ENCODE data around the gene ADGRB2.

DNA sequence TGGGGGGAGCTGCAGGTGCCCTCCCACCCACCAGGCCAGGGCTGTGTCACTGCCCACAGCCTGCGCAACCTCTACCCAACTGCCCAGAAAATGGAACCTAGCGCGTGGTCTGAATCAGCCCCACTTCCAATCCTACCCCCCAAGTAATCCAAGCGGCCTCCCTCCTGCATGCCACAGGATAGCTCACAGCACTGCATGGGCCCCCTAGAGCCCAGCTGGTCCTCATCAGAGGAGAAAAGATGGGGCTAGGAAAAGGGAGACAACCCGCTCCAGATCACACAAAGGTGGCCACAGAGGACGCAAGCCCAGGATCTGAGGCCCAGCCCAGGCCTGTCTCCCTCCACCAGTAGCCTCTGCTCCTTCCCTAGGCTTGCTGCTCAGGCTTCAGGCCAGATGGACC, 6.2 kb downstream of the ADGRB2 start:
- TF ChIP-seq, protein P1, sequence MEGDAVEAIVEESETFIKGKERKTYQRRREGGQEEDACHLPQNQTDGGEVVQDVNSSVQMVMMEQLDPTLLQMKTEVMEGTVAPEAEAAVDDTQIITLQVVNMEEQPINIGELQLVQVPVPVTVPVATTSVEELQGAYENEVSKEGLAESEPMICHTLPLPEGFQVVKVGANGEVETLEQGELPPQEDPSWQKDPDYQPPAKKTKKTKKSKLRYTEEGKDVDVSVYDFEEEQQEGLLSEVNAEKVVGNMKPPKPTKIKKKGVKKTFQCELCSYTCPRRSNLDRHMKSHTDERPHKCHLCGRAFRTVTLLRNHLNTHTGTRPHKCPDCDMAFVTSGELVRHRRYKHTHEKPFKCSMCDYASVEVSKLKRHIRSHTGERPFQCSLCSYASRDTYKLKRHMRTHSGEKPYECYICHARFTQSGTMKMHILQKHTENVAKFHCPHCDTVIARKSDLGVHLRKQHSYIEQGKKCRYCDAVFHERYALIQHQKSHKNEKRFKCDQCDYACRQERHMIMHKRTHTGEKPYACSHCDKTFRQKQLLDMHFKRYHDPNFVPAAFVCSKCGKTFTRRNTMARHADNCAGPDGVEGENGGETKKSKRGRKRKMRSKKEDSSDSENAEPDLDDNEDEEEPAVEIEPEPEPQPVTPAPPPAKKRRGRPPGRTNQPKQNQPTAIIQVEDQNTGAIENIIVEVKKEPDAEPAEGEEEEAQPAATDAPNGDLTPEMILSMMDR (IDR thresholded peaks at IDR 0.05; ENCODE audit: low read length), result no peak
- TF ChIP-seq EZH2 (optimal IDR thresholded peaks at IDR 0.05; ENCODE audit: low read depth, low read length) (no peak), EZH2phosphoT487 (IDR thresholded peaks at IDR 0.05; ENCODE audit: low read length) (no peak)

All from MM.1S (cell line).